K562 (cell line): ENCODE data around the gene ELMO3. TPM values are rescaled to one million over a fixed set of nuclear protein-coding genes. Genes with fewer than 3 reads are reported as not detected.

Source experiments
- BRF2 ChIP-seq: IDR thresholded peaks from 3 replicates; pipeline ENCODE4 v1.6.1; 2011; ENCODE audit warnings: borderline replicate concordance, mild to moderate bottlenecking; ENCODE audit not compliant: insufficient read length, insufficient read depth
- C11orf30 ChIP-seq: fragments of 450-650 bp; IDR thresholded peaks from 2 replicates; pipeline ENCODE4 v1.6.1; 2016; ENCODE audit warnings: low read depth, mild to moderate bottlenecking
- ESRRB ChIP-seq: fragments of 250-450 bp; sonication (Bioruptor Pico); IDR thresholded peaks from 2 replicates; pipeline ENCODE4 v1.5.0; 2020; ENCODE audit warnings: mild to moderate bottlenecking, moderate library complexity, borderline replicate concordance
- FOS ChIP-seq: IDR thresholded peaks from 3 replicates; pipeline ENCODE4 v1.6.1; 2011; ENCODE audit not compliant: insufficient read length; ENCODE audit errors: extremely low read depth
- GABPB1 ChIP-seq: sonication (generic); formaldehyde crosslinking; IDR thresholded peaks from 2 replicates; pipeline ENCODE4 v1.8.0; 2022; ENCODE audit warnings: mild to moderate bottlenecking, missing genetic modification reagents
- HMBOX1 ChIP-seq: sonication (generic); IDR thresholded peaks from 2 replicates; pipeline ENCODE4 v1.6.1; 2016
- HNRNPLL ChIP-seq: fragments of 200-400 bp; formaldehyde crosslinking; IDR thresholded peaks from 2 replicates; pipeline ENCODE4 v1.6.1; 2017; ENCODE audit warnings: low read length, low read depth, mild to moderate bottlenecking; ENCODE audit not compliant: poor library complexity, severe bottlenecking
- NR2C1 ChIP-seq, 2 experiments: fragments of 450-650 bp; IDR thresholded peaks; 2 replicates each; pipeline ENCODE4 v1.6.1; 2017; ENCODE audit warnings: mild to moderate bottlenecking in 2 of 2, antibody characterized with exemption in 1 of 2, inconsistent platforms in 1 of 2, missing compliant biosample characterization in 1 of 2, missing genetic modification characterization in 1 of 2
- SIN3B ChIP-seq: fragments of 450-650 bp; IDR thresholded peaks from 2 replicates; pipeline ENCODE4 v1.6.1; 2017; ENCODE audit warnings: low read depth, mild to moderate bottlenecking, moderate library complexity
- STAT5A ChIP-seq: IDR thresholded peaks from 2 replicates; pipeline ENCODE4 v1.6.1; 2012; ENCODE audit warnings: low read length, inconsistent platforms, borderline replicate concordance
- THRB ChIP-seq: fragments of 450-650 bp; formaldehyde crosslinking; conservative IDR thresholded peaks from 2 replicates; pipeline ENCODE4 v1.4.0; 2022; ENCODE audit warnings: mild to moderate bottlenecking, missing genetic modification characterization
- UBTF ChIP-seq, 2 experiments: IDR thresholded peaks; 2 replicates each; pipeline ENCODE4 v1.6.1; 2012; ENCODE audit warnings: improper control_type of control experiment in 2 of 2, low read depth in 2 of 2, low read length in 2 of 2, borderline replicate concordance in 1 of 2
- XRCC4 ChIP-seq: IDR thresholded peaks from one replicate; pipeline ENCODE4 v1.6.1; 2011; ENCODE audit not compliant: insufficient read depth, insufficient read length; ENCODE audit errors: extremely low read depth
- ZBED1 ChIP-seq: IDR thresholded peaks from 2 replicates; pipeline ENCODE4 v1.6.1; 2014
- ZBTB1 ChIP-seq: sonication (generic); formaldehyde crosslinking; IDR thresholded peaks from 2 replicates; pipeline ENCODE4 v1.8.1; 2023; ENCODE audit warnings: missing genetic modification reagents, low read depth, mild to moderate bottlenecking, borderline replicate concordance
- ZFX ChIP-seq: sonication (generic); formaldehyde crosslinking; IDR thresholded peaks from 2 replicates; pipeline ENCODE4 v1.8.0; 2022; ENCODE audit warnings: mild to moderate bottlenecking, missing genetic modification reagents, moderate library complexity
- ZNF174 ChIP-seq: fragments of 250-450 bp; sonication (Bioruptor Pico); IDR thresholded peaks from 2 replicates; pipeline ENCODE4 v1.4.0; 2020; ENCODE audit warnings: mild to moderate bottlenecking
- ZNF311 ChIP-seq: fragments of 250-450 bp; sonication (Bioruptor Pico); IDR thresholded peaks from 2 replicates; pipeline ENCODE4 v1.4.0; 2020; ENCODE audit warnings: mild to moderate bottlenecking, moderate library complexity
- polyA plus RNA-seq, 8 experiments: library from polyadenylated mRNA; depleted of rRNA in 4 of 8; stranded (reverse) in 5 of 8; unstranded in 3 of 8; fragments of >200 nt; fragmentation: Nextera tagmentation in 2 of 8; fragmentation: Illumina TruSeq in 1 of 8; extraction: Ambion mirVana in 2 of 8; extraction: Trizol in 1 of 8; gene quantifications; 2 replicates each; pipeline versions ENCODE4 v1.2.1 to v1.2.3, GENCODE V29; 2011 to 2014; ENCODE audit warnings: inconsistent platforms in 1 of 8, missing spikeins in 1 of 8
- total RNA-seq, 7 experiments: library from RNA; depleted of rRNA in 6 of 7; stranded (reverse); fragments of >200 nt in 6 of 7; fragmentation: Illumina TruSeq in 2 of 7; extraction: Trizol in 2 of 7; gene quantifications; 2 replicates each; pipeline versions ENCODE4 v1.2.1 to v1.2.3, GENCODE V29; 2011 to 2021; ENCODE audit warnings: low replicate concordance in 1 of 7
- TF ChIP-seq, protein P1 (sequence below): fragments of 250-450 bp; sonication (Bioruptor Pico); IDR thresholded peaks from 2 replicates; pipeline ENCODE4 v1.8.0; 2021; ENCODE audit warnings: moderate library complexity, mild to moderate bottlenecking, inconsistent platforms

The ELMO3 gene
- total and polyA plus RNA-seq, 9 of the 15 experiments (the other 6 are each of a cell fraction or from before 2014, with no cell fraction given) = 0.04 to 5.1 (median 1.5) TPM

- TF ChIP-seq UBTF (IDR thresholded peaks at IDR 0.05; ENCODE audit: borderline replicate concordance in 1 of 2, low read depth in 2 of 2, low read length in 2 of 2) (no peak), XRCC4 (no peak), ZNF174 (CRISPR knock-in tag) (no peak), STAT5A (no peak), HNRNPLL (no peak), THRB (CRISPR knock-in tag) (no peak), ZBED1 (no peak), NR2C1 (IDR thresholded peaks at IDR 0.05) (no peak), NR2C1 (tag; IDR thresholded peaks at IDR 0.05) (no peak), HMBOX1 (no peak), ZBTB1 (CRISPR knock-in tag) (no peak), ZFX (CRISPR knock-in tag) (peak; percentile 61), FOS (no peak), C11orf30 (no peak), SIN3B (no peak), ESRRB (CRISPR knock-in tag) (no peak), GABPB1 (CRISPR knock-in tag) (no peak), ZNF311 (no peak), BRF2 (no peak)
- TF ChIP-seq, protein P1, sequence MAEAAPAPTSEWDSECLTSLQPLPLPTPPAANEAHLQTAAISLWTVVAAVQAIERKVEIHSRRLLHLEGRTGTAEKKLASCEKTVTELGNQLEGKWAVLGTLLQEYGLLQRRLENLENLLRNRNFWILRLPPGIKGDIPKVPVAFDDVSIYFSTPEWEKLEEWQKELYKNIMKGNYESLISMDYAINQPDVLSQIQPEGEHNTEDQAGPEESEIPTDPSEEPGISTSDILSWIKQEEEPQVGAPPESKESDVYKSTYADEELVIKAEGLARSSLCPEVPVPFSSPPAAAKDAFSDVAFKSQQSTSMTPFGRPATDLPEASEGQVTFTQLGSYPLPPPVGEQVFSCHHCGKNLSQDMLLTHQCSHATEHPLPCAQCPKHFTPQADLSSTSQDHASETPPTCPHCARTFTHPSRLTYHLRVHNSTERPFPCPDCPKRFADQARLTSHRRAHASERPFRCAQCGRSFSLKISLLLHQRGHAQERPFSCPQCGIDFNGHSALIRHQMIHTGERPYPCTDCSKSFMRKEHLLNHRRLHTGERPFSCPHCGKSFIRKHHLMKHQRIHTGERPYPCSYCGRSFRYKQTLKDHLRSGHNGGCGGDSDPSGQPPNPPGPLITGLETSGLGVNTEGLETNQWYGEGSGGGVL (CRISPR knock-in tag) = no peak
These were observed 17.9 kb downstream of the ELMO3 start (continued) for GRCh38 chr16:67216612-67217490.
